HG03432 (cell line): ENCODE measurements around the gene NME7.

Experiments
- ATAC-seq: cut with Tn5 transposase; IDR thresholded peaks from one replicate; pipeline ENCODE4 v1.9.1; 2021; ENCODE audit warnings: mild to moderate bottlenecking, moderate library complexity; ENCODE audit not compliant: unreplicated experiment

NME7 gene

GRCh38 chr1:169161496-169162194 is 206.0 kb downstream of the NME7 start:
- ATAC-seq = peak; percentile 75

GRCh38 chr1:169160845-169161495 is 206.6 kb downstream of the NME7 start:
- no peak for ATAC-seq

- no peak for ATAC-seq
Observed at GRCh38 chr1:169156580-169156979, 211.0 kb downstream of the NME7 start.

GRCh38 chr1:169155675-169156074 is 211.9 kb downstream of the NME7 start:
- ATAC-seq = no peak

- no peak for ATAC-seq
Observed at GRCh38 chr1:169151338-169151837, 216.2 kb downstream of the NME7 start.

GRCh38 chr1:169150641-169151337 is 216.8 kb downstream of the NME7 start:
- no peak for ATAC-seq

- no peak for ATAC-seq
Observed at GRCh38 chr1:169149555-169150286, 217.9 kb downstream of the NME7 start.

- ATAC-seq = peak; percentile 64
Observed at GRCh38 chr1:169148472-169149252, 218.9 kb downstream of the NME7 start.

GRCh38 chr1:169146576-169147214 is 220.9 kb downstream of the NME7 start:
- no peak for ATAC-seq

- no peak for ATAC-seq
Observed at GRCh38 chr1:169144941-169145626, 222.5 kb downstream of the NME7 start.

GRCh38 chr1:169143984-169144383 is 223.6 kb downstream of the NME7 start:
- no peak for ATAC-seq

GRCh38 chr1:169143346-169143745 is 224.3 kb downstream of the NME7 start:
- ATAC-seq = no peak

GRCh38 chr1:169142129-169142528 is 225.5 kb downstream of the NME7 start:
- no peak for ATAC-seq

GRCh38 chr1:169141356-169141755 is 226.2 kb downstream of the NME7 start:
- no peak for ATAC-seq

- peak; percentile 94 for ATAC-seq
Observed at GRCh38 chr1:169138866-169139670, 228.5 kb downstream of the NME7 start.

- no peak for ATAC-seq
Observed at GRCh38 chr1:169137357-169137756, 230.2 kb downstream of the NME7 start.

- ATAC-seq = no peak
Observed at GRCh38 chr1:169133801-169134502, 233.6 kb downstream of the NME7 start.

GRCh38 chr1:169133228-169133576 is 234.4 kb downstream of the NME7 start:
- no peak for ATAC-seq
